HG03135 (cell line): ENCODE results near the gene PCDHGB6.
"Not testable (repeated sequence)": the region's sequence is repeated elsewhere in the genome, so short reads cannot be mapped to it uniquely, and the experiment has no call there.

Experiments used
- ATAC-seq: cut with Tn5 transposase; IDR thresholded peaks from one replicate; pipeline ENCODE4 v1.9.1; 2021; ENCODE audit warnings: mild to moderate bottlenecking, moderate library complexity; ENCODE audit not compliant: unreplicated experiment

PCDHGB6 gene

DNA sequence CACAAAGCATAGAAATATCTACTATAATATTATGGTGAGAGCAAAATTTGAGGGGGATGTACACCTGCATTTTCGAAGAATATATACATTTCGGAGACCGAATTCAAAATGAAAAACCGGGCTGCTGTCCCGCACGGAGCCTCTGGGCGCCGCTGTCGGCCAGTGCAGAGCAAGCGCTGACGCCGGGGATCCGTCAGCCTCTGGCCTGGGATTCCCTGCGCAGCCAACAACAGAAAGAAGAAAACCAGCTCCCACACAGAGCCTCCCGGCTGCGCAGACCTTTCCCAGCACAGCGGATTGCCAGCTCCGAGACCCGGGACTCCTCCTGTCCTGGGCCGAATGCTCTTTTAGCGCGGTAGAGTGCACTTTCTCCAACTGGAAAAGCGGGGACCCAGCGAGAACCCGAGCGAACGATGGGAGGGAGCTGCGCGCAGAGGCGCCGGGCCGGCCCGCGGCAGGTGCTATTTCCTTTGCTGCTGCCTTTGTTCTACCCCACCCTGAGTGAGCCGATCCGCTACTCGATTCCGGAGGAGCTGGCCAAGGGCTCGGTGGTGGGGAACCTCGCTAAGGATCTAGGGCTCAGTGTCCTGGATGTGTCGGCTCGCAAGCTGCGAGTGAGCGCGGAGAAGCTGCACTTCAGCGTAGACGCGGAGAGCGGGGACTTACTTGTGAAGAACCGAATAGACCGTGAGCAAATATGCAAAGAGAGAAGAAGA is at the start of gene PCDHGB6:
Gene PCDHGB6, plus strand, starts transcription at position 232 of the 716 bp plus-strand sequence. Its CDS starts 182 bp downstream, at position 414.
- ATAC-seq: peak; percentile 81

DNA sequence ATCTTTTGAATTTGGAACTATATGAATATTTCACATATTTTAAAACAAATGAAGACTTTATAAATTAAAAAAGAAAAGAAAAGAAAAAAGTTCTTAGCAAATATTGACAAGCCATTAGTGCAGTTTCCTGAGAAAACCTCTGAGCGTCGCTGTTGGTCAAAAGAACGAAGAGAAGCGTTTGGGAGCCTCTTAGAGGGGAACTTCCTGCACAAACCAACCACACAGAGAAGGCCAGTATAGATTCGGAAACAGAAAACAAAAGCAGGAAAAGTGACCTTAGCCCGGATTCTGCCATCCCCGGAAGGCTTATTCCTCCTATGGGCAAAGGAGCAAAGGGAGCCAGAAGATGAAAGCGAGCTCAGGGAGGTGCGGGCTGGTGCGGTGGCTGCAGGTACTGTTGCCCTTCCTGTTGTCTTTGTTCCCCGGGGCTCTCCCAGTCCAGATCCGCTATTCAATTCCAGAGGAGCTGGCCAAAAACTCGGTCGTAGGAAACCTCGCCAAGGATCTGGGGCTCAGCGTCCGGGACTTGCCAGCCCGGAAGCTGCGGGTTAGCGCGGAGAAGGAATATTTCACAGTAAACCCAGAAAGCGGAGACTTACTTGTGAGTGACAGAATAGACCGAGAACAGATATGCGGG is 47.9 kb upstream of the PCDHGB6 start, which contains the start of gene PCDHGB2:
Gene PCDHGB2, plus strand, starts transcription at position 205 of the 637 bp plus-strand sequence. Its CDS starts 142 bp downstream, at position 347.
- no peak for ATAC-seq

DNA sequence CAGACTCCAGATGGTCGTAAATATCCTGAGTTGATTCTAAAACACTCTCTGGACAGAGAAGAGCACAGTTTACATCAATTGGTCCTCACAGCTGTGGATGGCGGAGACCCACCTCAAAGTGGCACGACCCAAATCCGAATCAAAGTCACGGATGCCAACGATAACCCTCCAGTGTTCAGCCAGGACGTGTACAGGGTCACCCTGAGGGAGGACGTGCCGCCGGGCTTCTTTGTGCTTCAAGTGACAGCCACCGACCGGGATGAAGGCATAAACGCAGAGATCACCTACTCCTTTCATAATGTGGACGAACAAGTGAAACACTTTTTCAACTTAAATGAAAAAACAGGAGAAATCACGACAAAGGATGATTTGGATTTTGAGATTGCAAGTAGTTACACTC is 47.1 kb upstream of the PCDHGB6 start:
- no peak for ATAC-seq

DNA sequence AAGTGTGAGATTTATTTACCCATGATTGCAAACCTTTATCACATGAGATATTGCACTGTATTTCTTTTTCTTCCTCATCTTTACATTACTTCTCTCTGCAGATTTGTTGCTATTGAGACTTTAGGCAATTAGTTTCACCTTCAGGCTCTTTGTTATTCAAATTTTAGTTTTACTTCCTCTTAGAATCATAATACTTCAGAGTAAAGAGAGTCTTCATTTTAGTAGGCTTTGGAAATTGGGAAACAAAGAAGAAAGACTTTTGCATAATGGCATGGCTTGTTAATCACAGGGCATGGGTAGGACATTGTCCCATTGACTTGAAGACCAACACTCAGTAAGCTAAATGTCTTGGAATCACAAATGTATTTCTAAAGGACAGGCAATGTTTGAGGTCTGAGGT is 45.1 kb upstream of the PCDHGB6 start:
- no peak for ATAC-seq

DNA sequence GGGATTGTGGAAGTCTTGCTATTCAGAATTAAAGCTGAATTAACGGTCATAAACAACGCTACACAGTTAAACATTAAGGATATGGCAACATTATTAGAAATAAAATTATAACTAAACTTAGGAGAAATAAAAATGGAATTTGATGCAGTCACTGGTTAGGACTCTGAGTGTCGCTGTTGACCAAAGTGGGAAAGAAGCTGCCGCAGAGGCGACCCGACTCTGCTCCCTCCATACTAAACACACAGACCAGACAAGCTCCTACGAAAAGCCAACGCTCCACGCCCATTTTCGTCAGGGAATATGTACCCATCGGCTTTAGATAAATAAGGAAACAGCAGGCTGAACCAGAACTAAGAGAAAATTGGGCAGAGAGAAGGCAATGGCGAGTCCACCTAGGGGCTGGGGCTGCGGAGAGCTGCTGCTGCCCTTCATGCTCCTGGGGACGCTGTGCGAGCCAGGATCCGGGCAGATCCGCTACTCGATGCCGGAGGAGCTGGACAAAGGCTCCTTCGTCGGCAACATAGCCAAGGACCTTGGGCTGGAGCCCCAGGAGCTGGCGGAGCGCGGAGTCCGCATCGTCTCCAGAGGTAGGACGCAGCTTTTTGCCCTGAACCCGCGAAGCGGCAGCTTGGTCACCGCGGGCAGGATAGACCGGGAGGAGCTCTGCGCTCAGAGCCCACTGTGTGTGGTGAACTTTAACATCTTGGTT is 43.7 kb upstream of the PCDHGB6 start, which contains the start of gene PCDHGA5:
Gene PCDHGA5, plus strand, starts transcription at position 211 of the 709 bp plus-strand sequence. Its CDS starts 169 bp downstream, at position 380.
- no peak for ATAC-seq

DNA sequence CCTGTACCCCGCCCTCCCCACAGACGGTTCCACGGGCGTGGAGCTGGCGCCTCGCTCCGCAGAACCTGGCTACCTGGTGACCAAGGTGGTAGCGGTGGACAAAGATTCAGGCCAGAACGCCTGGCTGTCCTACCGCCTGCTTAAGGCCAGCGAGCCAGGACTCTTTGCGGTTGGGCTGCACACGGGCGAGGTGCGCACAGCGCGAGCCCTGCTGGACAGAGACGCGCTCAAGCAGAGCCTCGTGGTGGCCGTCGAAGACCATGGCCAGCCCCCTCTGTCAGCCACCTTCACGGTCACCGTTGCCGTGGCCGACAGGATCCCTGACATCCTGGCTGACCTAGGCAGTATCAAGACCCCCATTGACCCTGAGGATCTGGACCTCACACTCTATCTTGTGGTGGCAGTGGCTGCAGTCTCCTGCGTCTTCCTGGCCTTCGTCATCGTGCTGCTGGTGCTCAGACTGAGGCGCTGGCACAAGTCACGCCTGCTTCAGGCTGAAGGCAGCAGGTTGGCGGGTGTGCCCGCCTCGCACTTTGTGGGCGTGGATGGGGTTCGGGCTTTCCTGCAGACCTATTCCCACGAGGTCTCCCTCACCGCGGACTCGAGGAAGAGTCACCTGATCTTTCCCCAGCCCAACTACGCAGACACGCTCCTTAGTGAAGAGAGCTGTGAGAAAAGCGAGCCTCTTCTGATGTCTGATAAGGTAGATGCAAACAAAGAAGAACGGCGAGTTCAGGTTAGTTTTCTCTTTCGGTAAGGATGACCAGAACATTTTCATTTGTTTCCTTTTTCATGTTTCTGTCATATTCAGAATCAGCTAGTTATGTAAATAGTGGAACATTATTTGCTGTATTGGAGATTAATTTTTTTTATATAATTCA is 41.6 kb upstream of the PCDHGB6 start:
- ATAC-seq: no peak

DNA sequence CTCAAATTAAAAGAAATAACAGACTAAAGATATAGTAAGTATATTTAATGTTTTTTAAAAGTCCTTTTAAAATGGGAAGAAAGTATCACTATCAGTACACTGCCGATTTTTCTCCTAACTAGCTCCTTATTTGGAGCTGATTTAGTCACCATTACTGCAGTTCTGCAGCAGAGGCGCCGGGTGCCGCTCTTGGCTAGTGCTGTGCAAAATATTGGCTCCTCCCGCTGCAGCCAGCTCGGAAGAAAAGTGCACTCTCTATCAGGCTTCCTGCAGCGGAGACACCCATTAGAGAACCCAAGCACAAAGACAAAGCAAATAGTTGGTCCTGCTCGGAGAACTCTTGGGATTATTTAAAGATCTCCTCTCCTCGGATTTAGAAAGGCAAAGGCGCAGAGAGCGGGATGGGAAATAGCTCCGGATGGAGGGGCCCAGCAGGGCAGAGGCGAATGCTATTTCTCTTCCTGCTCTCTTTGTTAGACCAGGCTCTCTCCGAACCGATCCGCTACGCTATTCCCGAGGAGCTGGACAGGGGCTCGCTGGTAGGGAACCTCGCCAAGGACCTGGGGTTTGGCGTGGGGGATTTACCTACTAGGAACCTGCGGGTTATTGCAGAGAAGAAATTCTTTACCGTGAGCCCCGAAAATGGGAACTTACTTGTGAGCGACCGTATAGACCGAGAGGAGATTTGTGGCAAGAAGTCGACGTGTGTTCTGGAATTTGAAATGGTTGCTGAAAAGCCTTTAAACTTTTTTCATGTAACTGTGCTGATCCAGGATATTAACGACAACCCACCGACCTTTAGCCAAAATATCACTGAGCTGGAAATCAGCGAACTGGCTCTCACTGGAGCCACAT is 37.6 kb upstream of the PCDHGB6 start, which contains the start of gene PCDHGB3:
Gene PCDHGB3, plus strand, starts transcription at position 249 of the 855 bp plus-strand sequence. Its CDS starts 153 bp downstream, at position 402.
- peak; percentile 75 for ATAC-seq

DNA sequence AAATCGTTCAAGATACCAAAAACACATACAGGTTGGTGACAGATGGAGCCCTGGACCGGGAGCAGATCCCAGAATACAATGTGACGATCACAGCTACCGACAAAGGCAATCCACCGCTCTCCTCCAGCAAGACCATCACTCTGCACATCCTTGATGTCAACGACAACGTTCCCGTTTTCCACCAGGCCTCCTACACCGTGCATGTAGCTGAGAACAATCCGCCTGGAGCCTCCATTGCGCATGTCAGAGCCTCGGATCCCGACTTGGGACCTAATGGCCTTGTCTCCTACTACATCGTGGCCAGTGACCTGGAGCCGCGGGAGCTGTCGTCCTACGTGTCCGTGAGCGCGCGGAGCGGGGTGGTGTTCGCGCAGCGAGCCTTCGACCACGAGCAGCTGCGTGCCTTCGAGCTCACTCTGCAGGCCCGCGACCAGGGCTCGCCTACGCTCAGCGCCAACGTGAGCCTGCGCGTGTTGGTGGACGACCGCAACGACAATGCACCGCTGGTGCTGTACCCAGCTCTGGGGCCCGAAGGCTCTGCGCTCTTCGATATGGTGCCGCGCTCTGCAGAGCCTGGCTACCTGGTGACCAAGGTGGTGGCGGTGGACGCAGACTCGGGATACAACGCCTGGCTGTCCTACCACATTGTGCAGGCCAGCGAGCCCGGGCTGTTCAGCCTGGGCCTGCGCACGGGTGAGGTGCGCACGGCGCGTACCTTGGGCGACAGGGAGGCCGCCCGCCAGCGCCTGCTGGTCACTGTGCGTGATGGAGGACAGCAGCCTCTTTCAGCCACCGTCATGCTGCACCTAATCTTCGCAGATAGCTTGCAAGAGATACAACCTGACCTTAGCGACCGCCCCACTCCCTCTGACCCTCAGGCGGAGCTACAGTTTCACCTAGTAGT is 36.0 kb upstream of the PCDHGB6 start:
- ATAC-seq: no peak

DNA sequence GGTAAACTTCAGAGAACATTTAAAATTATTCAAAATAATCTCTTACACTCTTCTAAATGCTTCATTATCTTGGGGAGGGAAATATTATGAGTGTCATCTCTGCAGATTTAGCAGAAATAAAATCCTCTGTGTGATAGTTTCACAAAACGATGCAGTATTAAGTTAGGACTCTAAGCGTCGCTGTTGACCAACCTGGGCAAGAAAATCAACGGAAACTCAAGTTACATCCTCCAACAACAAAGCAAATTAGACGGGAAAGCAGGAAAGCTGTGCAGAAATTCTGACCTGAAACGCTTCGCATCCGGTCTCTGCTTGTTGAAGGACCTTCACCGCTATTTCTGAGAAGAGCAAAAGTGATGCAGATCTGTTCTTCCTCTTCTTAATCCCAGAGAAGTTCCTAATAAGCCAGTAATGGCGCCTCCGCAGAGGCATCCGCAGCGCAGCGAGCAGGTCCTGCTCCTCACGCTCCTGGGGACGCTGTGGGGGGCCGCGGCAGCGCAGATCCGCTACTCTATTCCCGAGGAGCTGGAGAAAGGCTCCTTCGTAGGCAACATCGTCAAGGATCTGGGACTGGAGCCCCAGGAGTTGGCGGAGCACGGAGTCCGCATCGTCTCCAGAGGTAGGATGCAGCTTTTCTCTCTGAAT is 34.0 kb upstream of the PCDHGB6 start, which contains the start of gene PCDHGA6:
Gene PCDHGA6, plus strand, starts transcription at position 219 of the 645 bp plus-strand sequence. Its CDS starts 193 bp downstream, at position 412.
- ATAC-seq: no peak

DNA sequence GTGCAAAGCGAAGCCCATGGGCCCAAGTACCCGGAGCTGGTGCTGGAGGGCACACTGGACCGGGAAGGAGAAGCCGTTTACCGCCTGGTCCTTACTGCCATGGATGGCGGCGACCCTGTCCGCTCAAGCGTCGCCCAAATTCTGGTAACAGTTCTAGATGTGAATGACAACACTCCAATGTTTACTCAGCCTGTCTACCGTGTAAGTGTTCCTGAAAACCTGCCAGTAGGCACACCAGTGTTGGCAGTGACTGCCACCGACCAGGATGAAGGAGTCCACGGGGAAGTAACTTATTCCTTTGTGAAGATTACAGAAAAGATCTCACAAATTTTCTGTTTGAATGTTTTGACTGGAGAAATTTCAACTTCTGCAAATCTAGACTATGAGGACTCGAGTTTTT is 33.2 kb upstream of the PCDHGB6 start:
- no peak for ATAC-seq

DNA sequence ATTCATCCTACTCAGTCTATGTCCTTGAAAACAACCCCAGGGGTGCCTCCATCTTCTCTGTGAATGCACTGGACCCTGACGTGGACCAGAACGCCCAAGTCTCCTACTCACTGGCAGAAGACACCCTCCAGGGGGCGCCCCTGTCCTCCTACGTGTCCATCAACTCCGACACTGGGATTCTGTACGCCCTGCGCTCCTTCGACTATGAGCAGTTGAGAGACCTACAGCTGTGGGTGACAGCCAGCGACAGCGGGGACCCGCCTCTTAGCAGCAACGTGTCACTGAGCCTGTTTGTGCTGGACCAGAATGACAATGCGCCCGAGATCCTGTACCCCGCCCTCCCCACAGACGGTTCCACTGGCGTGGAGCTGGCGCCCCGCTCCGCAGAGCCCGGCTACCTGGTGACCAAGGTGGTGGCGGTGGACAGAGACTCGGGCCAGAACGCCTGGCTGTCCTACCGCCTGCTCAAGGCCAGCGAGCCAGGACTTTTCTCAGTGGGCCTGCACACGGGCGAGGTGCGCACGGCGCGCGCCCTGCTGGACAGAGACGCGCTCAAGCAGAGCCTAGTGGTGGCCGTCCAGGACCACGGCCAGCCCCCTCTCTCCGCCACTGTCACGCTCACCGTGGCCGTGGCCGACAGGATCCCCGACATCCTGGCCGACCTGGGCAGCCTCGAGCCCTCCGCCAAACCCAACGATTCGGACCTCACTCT is 32.2 kb upstream of the PCDHGB6 start:
- not testable (repeated sequence) for ATAC-seq

DNA sequence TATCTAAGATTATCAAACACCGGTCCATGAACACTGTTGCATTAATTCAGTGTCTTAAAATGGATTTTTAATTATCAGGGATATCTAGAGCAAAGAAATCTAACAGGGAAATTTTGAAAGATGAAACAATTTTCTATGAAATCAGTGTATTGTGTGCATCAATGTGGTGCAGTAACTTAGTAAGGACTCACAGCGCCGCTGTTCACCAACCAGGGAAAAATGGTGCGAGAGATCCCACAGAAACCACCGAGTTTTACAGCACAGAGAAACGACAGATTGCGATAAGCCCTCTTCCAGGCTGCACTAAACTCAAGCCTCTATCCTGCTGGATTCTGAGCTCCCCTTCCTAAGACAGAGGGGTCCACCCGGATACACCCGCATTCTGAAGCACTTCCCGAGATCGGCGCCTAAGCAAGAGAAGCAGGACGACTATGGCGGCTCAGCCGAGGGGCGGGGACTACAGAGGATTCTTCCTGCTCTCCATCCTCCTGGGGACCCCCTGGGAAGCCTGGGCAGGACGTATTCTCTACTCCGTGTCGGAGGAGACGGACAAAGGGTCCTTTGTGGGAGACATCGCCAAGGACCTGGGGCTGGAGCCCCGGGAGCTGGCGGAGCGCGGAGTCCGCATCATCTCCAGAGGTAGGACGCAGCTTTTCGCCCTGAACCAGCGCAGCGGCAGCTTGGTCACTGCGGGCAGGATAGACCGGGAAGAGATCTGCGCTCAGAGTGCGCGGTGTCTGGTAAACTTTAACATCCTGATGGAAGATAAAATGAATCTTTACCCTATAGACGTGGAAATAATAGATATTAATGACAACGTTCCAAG is 25.1 kb upstream of the PCDHGB6 start, which contains the start of gene PCDHGA7:
Gene PCDHGA7, plus strand, starts transcription at position 274 of the 826 bp plus-strand sequence. Its CDS starts 158 bp downstream, at position 432.
- no peak for ATAC-seq

DNA sequence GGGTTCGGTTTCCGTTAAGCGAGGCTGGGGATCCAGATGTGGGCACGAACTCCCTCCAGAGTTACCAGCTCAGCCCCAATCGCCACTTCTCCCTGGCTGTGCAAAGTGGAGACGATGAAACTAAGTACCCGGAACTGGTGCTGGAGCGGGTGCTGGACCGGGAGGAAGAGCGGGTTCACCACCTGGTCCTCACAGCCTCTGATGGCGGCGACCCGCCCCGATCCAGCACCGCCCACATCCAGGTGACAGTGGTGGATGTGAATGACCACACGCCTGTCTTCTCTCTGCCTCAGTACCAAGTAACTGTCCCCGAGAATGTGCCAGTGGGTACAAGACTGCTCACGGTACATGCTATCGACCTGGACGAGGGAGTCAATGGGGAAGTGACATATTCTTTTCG is 24.5 kb upstream of the PCDHGB6 start:
- no peak for ATAC-seq

DNA sequence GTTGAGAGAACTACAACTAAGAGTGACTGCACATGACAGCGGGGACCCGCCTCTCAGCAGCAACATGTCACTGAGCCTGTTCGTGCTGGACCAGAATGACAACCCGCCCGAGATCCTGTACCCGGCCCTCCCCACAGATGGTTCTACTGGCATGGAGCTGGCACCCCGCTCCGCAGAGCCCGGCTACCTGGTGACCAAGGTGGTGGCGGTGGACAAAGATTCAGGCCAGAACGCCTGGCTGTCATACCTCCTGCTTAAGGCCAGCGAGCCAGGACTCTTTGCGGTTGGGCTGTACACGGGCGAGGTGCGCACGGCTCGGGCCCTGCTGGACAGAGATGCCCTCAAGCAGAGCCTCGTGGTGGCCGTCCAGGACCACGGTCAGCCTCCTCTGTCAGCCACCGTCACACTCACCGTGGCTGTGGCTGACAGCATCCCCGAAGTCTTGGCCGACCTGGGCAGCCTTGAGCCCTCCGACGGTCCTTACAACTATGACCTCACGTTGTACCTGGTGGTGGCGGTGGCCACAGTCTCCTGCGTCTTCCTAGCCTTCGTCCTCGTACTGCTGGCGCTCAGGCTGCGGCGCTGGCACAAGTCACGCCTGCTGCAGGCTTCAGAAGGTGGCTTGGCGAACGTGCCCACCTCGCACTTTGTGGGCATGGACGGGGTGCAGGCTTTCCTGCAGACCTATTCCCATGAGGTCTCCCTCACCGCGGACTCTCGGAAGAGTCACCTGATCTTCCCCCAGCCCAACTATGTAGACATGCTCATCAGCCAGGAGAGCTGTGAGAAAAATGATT is 23.2 kb upstream of the PCDHGB6 start:
- ATAC-seq: no peak

DNA sequence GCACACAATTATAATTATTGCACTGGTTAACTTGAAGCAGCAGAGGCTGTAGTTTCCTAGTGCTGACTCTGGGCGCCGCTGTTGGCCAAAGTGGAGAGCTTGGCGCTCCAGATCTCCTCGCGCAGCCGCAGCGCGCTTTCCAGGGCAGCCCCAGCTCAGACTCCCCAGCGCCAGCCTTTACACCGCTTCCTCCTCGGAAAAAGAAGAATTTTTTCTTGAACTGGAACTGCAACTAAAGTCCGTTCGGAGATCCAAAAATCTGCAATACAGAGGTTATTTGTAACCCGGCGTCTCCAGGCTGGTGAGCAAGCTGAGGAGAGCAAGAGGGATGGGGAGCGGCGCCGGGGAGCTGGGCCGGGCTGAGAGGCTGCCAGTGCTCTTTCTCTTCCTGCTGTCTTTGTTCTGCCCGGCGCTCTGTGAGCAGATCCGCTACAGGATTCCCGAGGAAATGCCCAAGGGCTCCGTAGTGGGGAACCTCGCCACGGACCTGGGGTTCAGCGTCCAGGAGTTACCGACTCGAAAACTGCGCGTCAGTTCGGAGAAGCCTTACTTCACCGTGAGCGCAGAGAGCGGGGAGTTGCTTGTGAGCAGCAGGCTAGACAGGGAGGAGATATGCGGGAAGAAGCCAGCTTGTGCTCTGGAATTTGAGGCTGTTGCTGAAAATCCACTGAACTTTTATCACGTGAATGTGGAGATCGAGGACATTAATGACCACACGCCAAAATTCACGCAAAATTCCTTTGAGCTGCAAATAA is 20.1 kb upstream of the PCDHGB6 start, which contains the start of gene PCDHGB4:
Gene PCDHGB4, plus strand, starts transcription at position 142 of the 755 bp plus-strand sequence. Its CDS starts 187 bp downstream, at position 329.
- ATAC-seq: not testable (repeated sequence)
